HepG2 (cell line): ENCODE results near the gene MED25. TPM values are rescaled to one million over a fixed set of nuclear protein-coding genes. Genes with fewer than 3 reads are reported as not detected.

ENCODE experiments used
- CC2D1A ChIP-seq: sonication (generic); formaldehyde crosslinking; IDR thresholded peaks from 2 replicates; pipeline ENCODE4 v1.8.1; 2023; ENCODE audit warnings: mild to moderate bottlenecking, missing genetic modification reagents
- ERF ChIP-seq: IDR thresholded peaks from 2 replicates; pipeline ENCODE4 v1.6.1; 2018; ENCODE audit warnings: missing biosample characterization, missing genetic modification reagents
- RELA ChIP-seq: sonication (generic); formaldehyde crosslinking; IDR thresholded peaks from 2 replicates; pipeline ENCODE4 v1.4.0; 2020; ENCODE audit warnings: missing genetic modification reagents
- RFX5 ChIP-seq: IDR thresholded peaks from 2 replicates; pipeline ENCODE4 v1.6.1; 2011; ENCODE audit warnings: low read depth, low read length, improper control_type of control experiment
- SMAD9 ChIP-seq: sonication (generic); formaldehyde crosslinking; IDR thresholded peaks from 2 replicates; pipeline ENCODE4 v1.5.1; 2020; ENCODE audit warnings: mild to moderate bottlenecking, missing genetic modification reagents
- ZKSCAN1 ChIP-seq: fragments of 150-350 bp; IDR thresholded peaks from 2 replicates; pipeline ENCODE4 v1.6.1; 2014; ENCODE audit warnings: low read length
- ZNF543 ChIP-seq: sonication (generic); formaldehyde crosslinking; IDR thresholded peaks from 2 replicates; pipeline ENCODE4 v1.4.0; 2020; ENCODE audit warnings: mild to moderate bottlenecking, missing genetic modification reagents
- ZNF749 ChIP-seq: sonication (generic); formaldehyde crosslinking; IDR thresholded peaks from 2 replicates; pipeline ENCODE4 v1.8.0; 2022; ENCODE audit warnings: mild to moderate bottlenecking, missing genetic modification reagents, moderate library complexity, borderline replicate concordance
- ZNF780A ChIP-seq: sonication (generic); formaldehyde crosslinking; IDR thresholded peaks from 2 replicates; pipeline ENCODE4 v1.8.0; 2022; ENCODE audit warnings: mild to moderate bottlenecking, missing genetic modification reagents, moderate library complexity
- ZSCAN20 ChIP-seq: sonication (generic); formaldehyde crosslinking; IDR thresholded peaks from 2 replicates; pipeline ENCODE4 v1.4.0; 2020; ENCODE audit warnings: missing genetic modification reagents, mild to moderate bottlenecking, borderline replicate concordance
- polyA plus RNA-seq, 8 experiments: library from polyadenylated mRNA; depleted of rRNA in 3 of 8; stranded (reverse) in 7 of 8; unstranded in 1 of 8; fragments of >200 nt; fragmentation: Illumina TruSeq in 4 of 8; extraction: Trizol in 4 of 8; gene quantifications; 2 replicates each; pipeline versions ENCODE4 v1.2.1 to v1.2.3, GENCODE V29; 2011 to 2016; ENCODE audit warnings: low read depth in 4 of 8, missing spikeins in 1 of 8, mixed read lengths in 1 of 8; ENCODE audit not compliant: insufficient read depth in 1 of 8
- total RNA-seq, 5 experiments: library from RNA; depleted of rRNA; stranded (reverse); fragments of >200 nt; fragmentation: Illumina TruSeq; extraction: Trizol; gene quantifications; 2 replicates each; pipeline ENCODE4 v1.2.3, GENCODE V29; 2016; ENCODE audit warnings: low read depth in 1 of 5
- TF ChIP-seq, protein P1 (sequence below), 2 experiments: fragments of 450-650 bp in 1 of 2; sonication (generic) in 1 of 2; formaldehyde crosslinking in 1 of 2; IDR thresholded peaks; 2 replicates each; pipeline versions ENCODE4 v1.6.1 to v1.8.0; 2016 to 2022; ENCODE audit warnings: antibody characterized with exemption in 1 of 2, mild to moderate bottlenecking in 1 of 2, missing genetic modification reagents in 1 of 2
- TF ChIP-seq, protein P2 (sequence below): IDR thresholded peaks from 2 replicates; pipeline ENCODE4 v1.6.1; 2016
- TF ChIP-seq, protein P3 (sequence below): IDR thresholded peaks from 2 replicates; pipeline ENCODE4 v1.6.1; 2018; ENCODE audit warnings: missing genetic modification reagents, mild to moderate bottlenecking, missing compliant biosample characterization
- TF ChIP-seq, protein P4 (sequence below): IDR thresholded peaks from 2 replicates; pipeline ENCODE4 v1.6.1; 2016; ENCODE audit warnings: mild to moderate bottlenecking, missing biosample characterization, missing genetic modification reagents
- TF ChIP-seq, protein P5 (sequence below): sonication (generic); formaldehyde crosslinking; IDR thresholded peaks from 2 replicates; pipeline ENCODE4 v1.9.0; 2021; ENCODE audit warnings: missing genetic modification reagents, borderline replicate concordance

Gene MED25
- total and polyA plus RNA-seq, 2 of the 13 experiments (the other 11 are each of a cell fraction or from before 2014, with no cell fraction given) = 11.1 to 15.1 TPM

GRCh38 chr19:49876422-49877019 lies 58.4 kb downstream of the MED25 start (continued):
- TF ChIP-seq, protein P1, sequence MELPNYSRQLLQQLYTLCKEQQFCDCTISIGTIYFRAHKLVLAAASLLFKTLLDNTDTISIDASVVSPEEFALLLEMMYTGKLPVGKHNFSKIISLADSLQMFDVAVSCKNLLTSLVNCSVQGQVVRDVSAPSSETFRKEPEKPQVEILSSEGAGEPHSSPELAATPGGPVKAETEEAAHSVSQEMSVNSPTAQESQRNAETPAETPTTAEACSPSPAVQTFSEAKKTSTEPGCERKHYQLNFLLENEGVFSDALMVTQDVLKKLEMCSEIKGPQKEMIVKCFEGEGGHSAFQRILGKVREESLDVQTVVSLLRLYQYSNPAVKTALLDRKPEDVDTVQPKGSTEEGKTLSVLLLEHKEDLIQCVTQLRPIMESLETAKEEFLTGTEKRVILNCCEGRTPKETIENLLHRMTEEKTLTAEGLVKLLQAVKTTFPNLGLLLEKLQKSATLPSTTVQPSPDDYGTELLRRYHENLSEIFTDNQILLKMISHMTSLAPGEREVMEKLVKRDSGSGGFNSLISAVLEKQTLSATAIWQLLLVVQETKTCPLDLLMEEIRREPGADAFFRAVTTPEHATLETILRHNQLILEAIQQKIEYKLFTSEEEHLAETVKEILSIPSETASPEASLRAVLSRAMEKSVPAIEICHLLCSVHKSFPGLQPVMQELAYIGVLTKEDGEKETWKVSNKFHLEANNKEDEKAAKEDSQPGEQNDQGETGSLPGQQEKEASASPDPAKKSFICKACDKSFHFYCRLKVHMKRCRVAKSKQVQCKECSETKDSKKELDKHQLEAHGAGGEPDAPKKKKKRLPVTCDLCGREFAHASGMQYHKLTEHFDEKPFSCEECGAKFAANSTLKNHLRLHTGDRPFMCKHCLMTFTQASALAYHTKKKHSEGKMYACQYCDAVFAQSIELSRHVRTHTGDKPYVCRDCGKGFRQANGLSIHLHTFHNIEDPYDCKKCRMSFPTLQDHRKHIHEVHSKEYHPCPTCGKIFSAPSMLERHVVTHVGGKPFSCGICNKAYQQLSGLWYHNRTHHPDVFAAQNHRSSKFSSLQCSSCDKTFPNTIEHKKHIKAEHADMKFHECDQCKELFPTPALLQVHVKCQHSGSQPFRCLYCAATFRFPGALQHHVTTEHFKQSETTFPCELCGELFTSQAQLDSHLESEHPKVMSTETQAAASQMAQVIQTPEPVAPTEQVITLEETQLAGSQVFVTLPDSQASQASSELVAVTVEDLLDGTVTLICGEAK (IDR thresholded peaks at IDR 0.05) = no peak
- TF ChIP-seq, protein P1 (CRISPR knock-in tag; IDR thresholded peaks at IDR 0.05) = peak; percentile 61
- TF ChIP-seq ZKSCAN1 (no peak), RFX5 (no peak), ZNF543 (CRISPR knock-in tag) (no peak; the same call in 1 of the 2 replicates), CC2D1A (CRISPR knock-in tag) (no peak), SMAD9 (no peak), ZSCAN20 (CRISPR knock-in tag) (0 out of 2 replicates have a peak, but pooled peaks have one; percentile 4), ERF (no peak), ZNF780A (CRISPR knock-in tag) (no peak), RELA (CRISPR knock-in tag) (no peak), ZNF749 (no peak; the same call in 1 of the 2 replicates)
- TF ChIP-seq, protein P2, sequence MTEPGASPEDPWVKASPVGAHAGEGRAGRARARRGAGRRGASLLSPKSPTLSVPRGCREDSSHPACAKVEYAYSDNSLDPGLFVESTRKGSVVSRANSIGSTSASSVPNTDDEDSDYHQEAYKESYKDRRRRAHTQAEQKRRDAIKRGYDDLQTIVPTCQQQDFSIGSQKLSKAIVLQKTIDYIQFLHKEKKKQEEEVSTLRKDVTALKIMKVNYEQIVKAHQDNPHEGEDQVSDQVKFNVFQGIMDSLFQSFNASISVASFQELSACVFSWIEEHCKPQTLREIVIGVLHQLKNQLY (CRISPR knock-in tag) = peak; percentile 32; the same call in 1 of the 2 replicates
- TF ChIP-seq, protein P3, sequence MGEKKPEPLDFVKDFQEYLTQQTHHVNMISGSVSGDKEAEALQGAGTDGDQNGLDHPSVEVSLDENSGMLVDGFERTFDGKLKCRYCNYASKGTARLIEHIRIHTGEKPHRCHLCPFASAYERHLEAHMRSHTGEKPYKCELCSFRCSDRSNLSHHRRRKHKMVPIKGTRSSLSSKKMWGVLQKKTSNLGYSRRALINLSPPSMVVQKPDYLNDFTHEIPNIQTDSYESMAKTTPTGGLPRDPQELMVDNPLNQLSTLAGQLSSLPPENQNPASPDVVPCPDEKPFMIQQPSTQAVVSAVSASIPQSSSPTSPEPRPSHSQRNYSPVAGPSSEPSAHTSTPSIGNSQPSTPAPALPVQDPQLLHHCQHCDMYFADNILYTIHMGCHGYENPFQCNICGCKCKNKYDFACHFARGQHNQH (CRISPR knock-in tag) = peak; percentile 70; the same call in 1 of the 2 replicates
- TF ChIP-seq, protein P4, sequence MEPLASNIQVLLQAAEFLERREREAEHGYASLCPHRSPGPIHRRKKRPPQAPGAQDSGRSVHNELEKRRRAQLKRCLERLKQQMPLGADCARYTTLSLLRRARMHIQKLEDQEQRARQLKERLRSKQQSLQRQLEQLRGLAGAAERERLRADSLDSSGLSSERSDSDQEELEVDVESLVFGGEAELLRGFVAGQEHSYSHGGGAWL (CRISPR knock-in tag) = peak; percentile 65; the same call in 1 of the 2 replicates
- TF ChIP-seq, protein P5, sequence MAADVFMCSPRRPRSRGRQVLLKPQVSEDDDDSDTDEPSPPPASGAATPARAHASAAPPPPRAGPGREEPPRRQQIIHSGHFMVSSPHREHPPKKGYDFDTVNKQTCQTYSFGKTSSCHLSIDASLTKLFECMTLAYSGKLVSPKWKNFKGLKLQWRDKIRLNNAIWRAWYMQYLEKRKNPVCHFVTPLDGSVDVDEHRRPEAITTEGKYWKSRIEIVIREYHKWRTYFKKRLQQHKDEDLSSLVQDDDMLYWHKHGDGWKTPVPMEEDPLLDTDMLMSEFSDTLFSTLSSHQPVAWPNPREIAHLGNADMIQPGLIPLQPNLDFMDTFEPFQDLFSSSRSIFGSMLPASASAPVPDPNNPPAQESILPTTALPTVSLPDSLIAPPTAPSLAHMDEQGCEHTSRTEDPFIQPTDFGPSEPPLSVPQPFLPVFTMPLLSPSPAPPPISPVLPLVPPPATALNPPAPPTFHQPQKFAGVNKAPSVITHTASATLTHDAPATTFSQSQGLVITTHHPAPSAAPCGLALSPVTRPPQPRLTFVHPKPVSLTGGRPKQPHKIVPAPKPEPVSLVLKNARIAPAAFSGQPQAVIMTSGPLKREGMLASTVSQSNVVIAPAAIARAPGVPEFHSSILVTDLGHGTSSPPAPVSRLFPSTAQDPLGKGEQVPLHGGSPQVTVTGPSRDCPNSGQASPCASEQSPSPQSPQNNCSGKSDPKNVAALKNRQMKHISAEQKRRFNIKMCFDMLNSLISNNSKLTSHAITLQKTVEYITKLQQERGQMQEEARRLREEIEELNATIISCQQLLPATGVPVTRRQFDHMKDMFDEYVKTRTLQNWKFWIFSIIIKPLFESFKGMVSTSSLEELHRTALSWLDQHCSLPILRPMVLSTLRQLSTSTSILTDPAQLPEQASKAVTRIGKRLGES (CRISPR knock-in tag) = no peak
